Nephron progenitor cell (in vitro differentiated cells): ENCODE data around the gene MTURN.

Experiments
- DNase-seq: peaks from one replicate; pipeline ENCODE4 v3.0.0; 2021
- H3K27ac Mint-ChIP-seq: 2 replicates; pipeline ENCODE4 v1.8.0; 2021; ENCODE audit warnings: mild to moderate bottlenecking, moderate library complexity, mixed read lengths
- H3K27me3 Mint-ChIP-seq: 2 replicates; pipeline ENCODE4 v1.8.0; 2021; ENCODE audit warnings: mild to moderate bottlenecking, low read depth, mixed read lengths; ENCODE audit not compliant: poor library complexity
- H3K36me3 Mint-ChIP-seq: 2 replicates; pipeline ENCODE4 v1.8.0; 2021; ENCODE audit warnings: low read depth, mixed read lengths
- H3K4me1 Mint-ChIP-seq: 2 replicates; pipeline ENCODE4 v1.8.0; 2021; ENCODE audit warnings: mixed read lengths
- H3K4me3 Mint-ChIP-seq: 2 replicates; pipeline ENCODE4 v1.8.0; 2021; ENCODE audit warnings: mild to moderate bottlenecking, moderate library complexity, mixed read lengths
- H3K9me3 Mint-ChIP-seq: 2 replicates; pipeline ENCODE4 v1.8.0; 2021; ENCODE audit warnings: mild to moderate bottlenecking, moderate library complexity, mixed read lengths
- TF ChIP-seq, protein P1 (sequence below): fragments of 200-600 bp; sonication (generic); IDR thresholded peaks from 2 replicates; pipeline ENCODE4 v1.5.0; 2021; ENCODE audit warnings: antibody characterized with exemption

The MTURN gene

DNA sequence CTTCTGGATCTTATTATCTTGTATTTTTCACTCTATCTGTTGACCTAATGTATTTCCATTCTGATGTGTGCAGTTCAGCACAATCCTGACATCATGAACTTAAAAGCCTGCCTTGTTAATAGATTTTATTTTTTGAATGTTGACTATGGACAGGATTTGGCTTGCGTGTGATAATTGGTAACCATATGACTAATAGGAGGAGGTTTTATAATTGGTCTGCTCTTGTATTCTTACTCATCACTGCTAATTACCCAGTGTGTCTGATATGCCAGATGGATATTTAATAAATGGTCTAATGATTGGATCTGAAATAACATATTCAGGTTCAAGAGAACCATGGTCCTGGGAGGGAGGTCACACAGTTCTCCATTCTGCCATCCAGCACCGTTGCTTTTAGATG is 45.9 kb downstream of the MTURN start:
- Mint-ChIP-seq H3K4me3 (no peak overlapping the region), H3K4me1 (peaks cover 25% of the 10 kb centered on the region), H3K9me3 (peaks cover 11% of the 10 kb centered on the region), H3K27me3 (peaks cover 2% of the 10 kb centered on the region), H3K27ac (no peak overlapping the region), H3K36me3 (no peaks in the 10 kb centered on the region)
- DNase-seq: no peak
- TF ChIP-seq, protein P1, sequence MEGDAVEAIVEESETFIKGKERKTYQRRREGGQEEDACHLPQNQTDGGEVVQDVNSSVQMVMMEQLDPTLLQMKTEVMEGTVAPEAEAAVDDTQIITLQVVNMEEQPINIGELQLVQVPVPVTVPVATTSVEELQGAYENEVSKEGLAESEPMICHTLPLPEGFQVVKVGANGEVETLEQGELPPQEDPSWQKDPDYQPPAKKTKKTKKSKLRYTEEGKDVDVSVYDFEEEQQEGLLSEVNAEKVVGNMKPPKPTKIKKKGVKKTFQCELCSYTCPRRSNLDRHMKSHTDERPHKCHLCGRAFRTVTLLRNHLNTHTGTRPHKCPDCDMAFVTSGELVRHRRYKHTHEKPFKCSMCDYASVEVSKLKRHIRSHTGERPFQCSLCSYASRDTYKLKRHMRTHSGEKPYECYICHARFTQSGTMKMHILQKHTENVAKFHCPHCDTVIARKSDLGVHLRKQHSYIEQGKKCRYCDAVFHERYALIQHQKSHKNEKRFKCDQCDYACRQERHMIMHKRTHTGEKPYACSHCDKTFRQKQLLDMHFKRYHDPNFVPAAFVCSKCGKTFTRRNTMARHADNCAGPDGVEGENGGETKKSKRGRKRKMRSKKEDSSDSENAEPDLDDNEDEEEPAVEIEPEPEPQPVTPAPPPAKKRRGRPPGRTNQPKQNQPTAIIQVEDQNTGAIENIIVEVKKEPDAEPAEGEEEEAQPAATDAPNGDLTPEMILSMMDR: no peak

DNA sequence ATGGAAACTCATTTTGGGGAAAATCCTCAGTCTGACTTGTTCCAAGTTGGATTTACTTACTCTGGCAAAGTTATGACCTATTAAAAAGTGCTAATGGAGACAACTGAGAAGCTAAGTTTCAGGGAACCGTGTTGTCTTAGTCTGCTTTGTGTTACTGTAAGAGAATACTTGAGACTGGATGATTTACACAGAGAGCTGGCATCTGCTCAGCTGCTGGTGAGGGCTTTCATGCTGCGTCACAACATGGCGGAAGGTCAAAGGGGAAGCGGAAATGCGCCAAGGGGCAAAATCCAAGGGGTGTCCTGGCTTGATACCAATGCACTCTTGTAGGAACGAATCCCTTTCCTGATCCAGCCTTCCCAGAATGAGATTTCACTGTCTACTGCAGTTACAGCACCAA is 46.4 kb downstream of the MTURN start:
- DNase-seq: no peak
- H3K27ac Mint-ChIP-seq: no peak overlapping the region
- peaks cover 13% of the 10 kb centered on the region for H3K9me3 Mint-ChIP-seq
- TF ChIP-seq, protein P1: no peak
- peaks cover 20% of the 10 kb centered on the region for H3K4me1 Mint-ChIP-seq
- H3K27me3 Mint-ChIP-seq: peaks cover 2% of the 10 kb centered on the region
- H3K36me3 Mint-ChIP-seq: no peaks in the 10 kb centered on the region
- no peak overlapping the region for H3K4me3 Mint-ChIP-seq

DNA sequence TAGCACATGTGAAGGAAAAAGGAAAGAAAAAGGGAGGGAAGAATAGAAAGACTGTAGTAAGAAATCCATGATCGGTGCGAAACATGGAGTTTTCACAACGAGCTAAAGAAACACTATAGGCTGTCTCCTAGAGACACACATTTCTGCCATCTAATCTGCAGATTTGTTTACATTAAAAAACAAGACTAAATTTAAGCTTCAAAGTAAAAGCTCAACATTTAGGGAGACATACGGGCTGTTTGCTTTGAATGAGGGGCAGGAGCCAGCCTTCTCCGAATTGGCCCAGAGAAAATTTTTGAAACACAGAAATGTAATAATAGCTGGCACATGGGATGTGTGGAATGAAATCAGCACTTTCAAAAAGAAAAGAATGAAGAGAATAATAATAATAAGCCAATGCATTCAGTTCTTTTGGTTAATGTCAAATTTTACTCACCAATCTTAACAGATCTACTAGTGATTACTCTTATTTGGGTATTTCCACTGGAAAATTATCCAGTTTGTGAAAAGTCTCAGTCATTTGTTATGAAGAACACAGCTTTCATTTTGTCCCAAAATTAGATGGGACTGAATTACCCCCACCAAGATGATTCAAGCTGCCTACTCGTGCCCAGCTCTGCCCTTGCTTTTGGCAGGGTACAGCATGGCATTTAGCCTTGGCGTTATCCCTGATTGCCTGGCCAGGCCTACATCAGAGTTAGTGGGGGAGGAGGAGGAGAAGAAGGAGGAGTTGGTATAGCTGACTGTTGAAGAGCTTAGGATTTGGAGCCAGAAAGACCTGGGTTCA is 47.1 kb downstream of the MTURN start:
- TF ChIP-seq, protein P1: no peak
- H3K36me3 Mint-ChIP-seq: no peaks in the 10 kb centered on the region
- H3K27ac Mint-ChIP-seq: no peak overlapping the region
- H3K4me3 Mint-ChIP-seq: no peak overlapping the region
- peaks cover 13% of the 10 kb centered on the region for H3K4me1 Mint-ChIP-seq
- peaks cover 19% of the 10 kb centered on the region for H3K9me3 Mint-ChIP-seq
- DNase-seq: no peak
- H3K27me3 Mint-ChIP-seq: peaks cover 2% of the 10 kb centered on the region

- Mint-ChIP-seq H3K4me1 (peaks cover 9% of the 10 kb centered on the region), H3K9me3 (peaks cover 27% of the 10 kb centered on the region), H3K36me3 (no peaks in the 10 kb centered on the region), H3K27ac (no peak overlapping the region), H3K27me3 (peaks cover 2% of the 10 kb centered on the region), H3K4me3 (no peak overlapping the region)
- no peak for DNase-seq
- TF ChIP-seq, protein P1: no peak
These were observed 48.0 kb downstream of the MTURN start for GRCh38 chr7:30182814-30183213.

DNA sequence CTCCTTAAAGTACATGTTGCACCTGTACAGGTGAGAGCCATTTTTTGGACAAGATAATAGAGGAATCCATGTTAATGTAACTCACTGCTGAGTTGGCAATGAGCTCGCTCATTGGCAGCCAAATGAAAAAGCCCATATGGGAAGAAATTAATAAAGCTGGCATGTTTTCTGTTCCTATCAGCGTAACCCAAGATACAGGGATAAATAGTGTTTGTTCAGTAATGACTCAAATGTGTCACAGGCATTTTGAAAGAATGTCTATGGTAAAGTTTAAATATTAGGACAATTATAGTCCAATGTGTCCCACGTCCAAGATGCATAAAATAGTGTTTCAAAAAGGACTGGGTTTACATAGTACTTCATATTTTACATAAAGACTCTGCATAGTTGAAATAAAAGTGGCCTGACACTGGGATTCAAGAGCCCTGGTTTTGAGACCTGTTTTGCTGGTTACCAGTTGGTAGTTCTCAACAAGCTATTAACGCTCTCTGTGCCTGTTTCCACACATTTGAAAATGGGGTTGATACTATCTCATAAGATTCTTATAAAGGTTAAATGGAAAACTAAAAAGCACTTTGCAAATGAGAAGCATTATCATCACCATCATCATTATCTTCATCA is 49.1 kb downstream of the MTURN start:
- peaks cover 9% of the 10 kb centered on the region for H3K4me1 Mint-ChIP-seq
- no peaks in the 10 kb centered on the region for H3K36me3 Mint-ChIP-seq
- H3K9me3 Mint-ChIP-seq: peaks cover 33% of the 10 kb centered on the region

More for the DNA sequence above, 49.1 kb downstream of the MTURN start:
- Mint-ChIP-seq H3K27me3 (peaks cover 5% of the 10 kb centered on the region), H3K27ac (no peak overlapping the region), H3K4me3 (no peak overlapping the region)
- DNase-seq: no peak
- TF ChIP-seq, protein P1: no peak
